GM18499 (cell line): ENCODE results near the gene GPR107.

Experiments
- ATAC-seq: cut with Tn5 transposase; IDR thresholded peaks from one replicate; pipeline ENCODE4 v1.9.1; 2021; ENCODE audit warnings: moderate number of reproducible peaks; ENCODE audit not compliant: insufficient read depth, unreplicated experiment

GPR107 gene

GRCh38 chr9:130175355-130175754 is 121.6 kb downstream of the GPR107 start:
- ATAC-seq, result no peak

DNA sequence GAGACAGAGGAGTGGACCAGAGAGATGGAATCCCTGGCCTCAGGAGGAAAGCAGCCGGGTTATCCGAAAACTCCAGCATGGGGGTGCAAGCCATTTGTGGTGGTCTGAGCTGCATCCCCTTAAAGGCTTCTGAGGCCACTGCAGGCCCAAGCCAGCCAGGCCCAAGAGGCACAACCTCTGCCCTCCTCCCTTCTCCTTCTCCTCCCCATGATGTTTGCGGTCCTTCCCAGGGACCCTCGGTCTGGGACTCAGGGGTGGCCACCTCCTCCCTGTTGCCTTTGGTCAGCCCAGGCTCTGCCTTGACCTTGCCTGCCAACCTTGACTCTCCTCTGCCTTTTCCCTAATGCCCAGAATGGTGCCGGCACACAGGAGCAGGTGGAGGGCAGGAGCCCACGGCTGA is 123.1 kb downstream of the GPR107 start:
- no peak for ATAC-seq

DNA sequence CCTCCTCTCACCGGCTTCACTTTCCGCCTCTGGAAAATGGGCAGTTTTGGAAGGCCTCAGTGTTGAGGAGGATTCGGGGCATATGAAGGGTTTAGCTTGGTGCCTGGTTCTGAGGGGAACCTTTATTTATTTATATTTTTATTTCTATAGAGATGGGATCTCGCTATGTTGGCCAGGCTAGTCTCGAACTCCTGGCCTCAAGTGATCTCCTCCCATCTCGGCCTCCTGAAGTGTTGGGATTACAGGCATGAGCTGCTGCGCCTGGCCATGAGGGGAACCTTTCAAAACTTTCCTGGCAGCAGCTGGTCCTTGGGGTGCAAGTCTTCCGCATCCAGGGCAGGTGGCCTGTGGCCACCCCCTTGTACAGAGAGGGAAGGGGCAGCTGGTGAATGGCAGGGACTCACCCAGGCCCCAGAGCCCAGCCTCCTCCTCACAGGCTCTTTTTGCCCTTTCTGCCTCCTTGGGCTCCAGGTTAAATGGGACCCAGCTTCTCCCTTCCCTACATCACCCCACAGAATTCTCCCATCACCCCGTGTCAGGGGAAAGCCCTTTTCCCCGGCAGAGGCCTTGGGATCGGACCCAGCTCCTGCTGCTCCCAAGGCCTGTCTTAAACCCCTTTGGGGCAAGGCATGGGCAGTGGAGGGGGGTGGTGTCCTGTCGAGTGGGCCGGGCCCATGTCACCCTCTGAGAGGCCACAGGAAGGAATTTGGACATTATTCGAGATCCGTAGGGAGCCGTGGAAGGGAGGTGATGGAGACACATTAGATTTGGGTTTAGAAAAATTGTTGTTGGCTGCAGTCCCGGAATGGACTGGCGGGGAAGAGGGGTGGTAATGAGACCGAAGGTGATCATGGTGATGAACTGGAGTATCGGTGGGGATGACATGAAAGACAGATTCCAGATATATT is 124.4 kb downstream of the GPR107 start:
- ATAC-seq, result no peak

DNA sequence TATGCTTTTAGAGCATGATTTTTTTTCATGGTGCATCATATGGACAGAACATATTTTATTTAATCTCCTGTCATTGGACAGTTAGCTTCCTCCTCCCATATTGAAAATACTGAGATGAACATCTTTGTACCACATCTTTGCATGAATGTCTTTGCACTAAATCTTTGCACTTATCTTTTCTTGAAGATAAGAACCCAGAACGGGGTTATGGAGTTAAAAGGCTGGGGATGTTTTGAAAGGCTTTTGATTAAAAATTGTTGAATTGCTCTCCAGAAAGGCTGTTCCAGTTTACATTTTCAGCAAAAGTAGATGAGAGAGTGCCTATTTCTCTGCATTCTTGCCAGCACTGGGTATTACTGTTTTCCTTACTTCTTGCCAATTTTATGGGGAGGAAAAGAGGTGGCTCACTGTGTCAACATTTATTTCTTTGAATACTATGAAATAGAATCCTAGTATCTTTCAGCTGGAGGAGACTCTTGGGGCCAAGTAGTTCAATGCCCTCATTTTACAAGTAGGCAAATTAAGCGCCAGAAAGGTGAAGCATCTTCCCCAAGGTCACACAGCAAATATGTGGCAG is 125.7 kb downstream of the GPR107 start:
- no peak for ATAC-seq

GRCh38 chr9:130180516-130180915 is 126.8 kb downstream of the GPR107 start:
- no peak for ATAC-seq

GRCh38 chr9:130181678-130182380 is 128.1 kb downstream of the GPR107 start:
- no peak for ATAC-seq

GRCh38 chr9:130182381-130182909 is 128.7 kb downstream of the GPR107 start:
- ATAC-seq, result no peak

DNA sequence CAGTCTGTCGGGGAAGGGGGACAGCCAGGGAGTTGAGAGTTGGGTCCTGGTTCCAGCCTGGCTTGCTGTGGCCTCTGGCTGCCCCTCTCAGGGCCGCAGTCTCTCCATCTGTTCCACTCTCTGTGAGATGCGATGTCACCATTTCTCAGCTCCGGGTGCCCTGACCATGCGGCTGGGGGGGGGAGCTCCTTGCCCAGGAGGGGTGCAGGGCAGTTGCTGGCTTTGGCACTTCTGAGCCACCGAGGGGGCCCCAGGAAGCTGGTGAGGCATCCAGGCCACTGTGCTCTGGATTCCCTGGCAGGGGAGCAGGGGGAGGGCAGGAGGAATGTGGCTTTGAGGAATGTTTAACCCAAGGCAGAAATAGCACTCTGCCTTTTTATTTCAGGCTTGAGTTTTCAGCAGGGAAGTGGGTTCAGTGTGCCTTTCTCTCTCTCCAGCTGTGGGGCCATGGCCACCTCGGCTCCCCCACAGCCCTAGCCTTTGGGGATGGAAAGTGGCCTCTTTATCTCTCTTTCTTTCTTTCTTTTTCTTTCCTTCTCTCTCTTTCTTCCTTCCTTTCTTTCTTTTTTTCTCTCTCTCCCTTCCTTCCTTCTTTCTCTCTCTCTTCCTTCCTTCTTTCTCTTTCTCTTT is 129.5 kb downstream of the GPR107 start:
- ATAC-seq, result no peak

- no peak for ATAC-seq
These were observed 131.3 kb downstream of the GPR107 start for GRCh38 chr9:130185017-130185416.

DNA sequence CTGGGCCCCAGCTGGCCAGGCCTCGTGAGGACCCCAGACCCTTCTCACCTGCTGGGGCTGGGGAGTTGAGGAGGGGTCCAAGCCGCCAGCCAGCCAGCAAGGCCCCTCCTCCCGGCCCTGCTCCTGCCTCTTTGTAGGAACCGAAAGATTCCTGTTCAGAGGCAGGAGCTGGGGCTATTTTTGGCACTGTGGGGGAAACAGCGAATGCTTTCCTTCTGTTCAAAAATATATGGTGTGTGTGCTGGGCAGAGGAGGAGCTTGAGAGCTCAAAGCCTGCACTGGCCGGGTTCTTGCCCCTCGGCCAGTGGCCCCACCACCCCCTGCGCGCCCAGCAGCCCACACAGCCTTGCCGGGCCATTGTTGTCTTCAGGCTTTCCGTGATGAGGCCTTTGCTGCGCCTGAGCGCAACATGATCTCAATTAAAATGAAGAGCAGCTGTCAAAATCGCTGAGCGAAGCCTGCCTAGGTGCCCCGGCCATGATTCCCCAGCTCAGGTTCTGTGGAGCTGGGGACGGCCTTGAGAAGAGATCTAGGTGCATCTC is 131.9 kb downstream of the GPR107 start:
- ATAC-seq, result no peak

GRCh38 chr9:130186051-130186450 is 132.3 kb downstream of the GPR107 start:
- ATAC-seq, result no peak

DNA sequence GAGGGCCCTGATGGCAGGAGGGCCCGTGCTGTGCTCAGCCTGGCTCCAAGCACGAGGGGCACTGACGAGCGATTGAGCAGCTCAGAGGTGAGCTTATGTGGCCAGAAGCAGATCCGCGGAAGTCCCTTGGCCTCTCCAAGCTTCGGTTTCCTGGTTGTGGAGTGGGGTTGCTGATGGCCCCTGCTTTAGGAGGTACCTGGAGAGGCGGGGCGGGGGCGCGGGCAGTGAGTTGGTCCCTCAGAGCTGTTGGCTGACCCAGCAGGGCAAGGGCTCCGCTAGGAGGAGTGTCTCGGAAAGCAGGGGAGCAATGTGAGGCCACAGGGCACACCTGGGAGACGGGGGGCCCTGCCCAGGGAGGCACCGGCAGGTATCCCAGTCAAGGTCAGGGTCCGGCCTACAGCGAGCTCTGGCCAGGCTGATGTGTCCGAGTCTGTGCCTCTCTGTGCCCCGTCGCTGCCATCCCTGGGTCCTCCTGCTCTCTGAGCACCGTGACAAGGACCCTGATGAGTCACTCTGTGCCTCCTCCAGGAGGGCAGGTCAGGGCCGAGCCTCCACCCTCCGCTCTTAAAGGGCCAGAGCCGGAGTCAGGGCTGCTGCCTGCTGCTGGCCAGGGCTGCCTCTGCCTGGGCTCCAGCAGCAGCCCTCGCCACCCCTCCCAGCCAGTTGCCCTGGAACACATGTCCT is 133.3 kb downstream of the GPR107 start:
- no peak for ATAC-seq

- no peak for ATAC-seq
These were observed 133.8 kb downstream of the GPR107 start for GRCh38 chr9:130187523-130187846.

DNA sequence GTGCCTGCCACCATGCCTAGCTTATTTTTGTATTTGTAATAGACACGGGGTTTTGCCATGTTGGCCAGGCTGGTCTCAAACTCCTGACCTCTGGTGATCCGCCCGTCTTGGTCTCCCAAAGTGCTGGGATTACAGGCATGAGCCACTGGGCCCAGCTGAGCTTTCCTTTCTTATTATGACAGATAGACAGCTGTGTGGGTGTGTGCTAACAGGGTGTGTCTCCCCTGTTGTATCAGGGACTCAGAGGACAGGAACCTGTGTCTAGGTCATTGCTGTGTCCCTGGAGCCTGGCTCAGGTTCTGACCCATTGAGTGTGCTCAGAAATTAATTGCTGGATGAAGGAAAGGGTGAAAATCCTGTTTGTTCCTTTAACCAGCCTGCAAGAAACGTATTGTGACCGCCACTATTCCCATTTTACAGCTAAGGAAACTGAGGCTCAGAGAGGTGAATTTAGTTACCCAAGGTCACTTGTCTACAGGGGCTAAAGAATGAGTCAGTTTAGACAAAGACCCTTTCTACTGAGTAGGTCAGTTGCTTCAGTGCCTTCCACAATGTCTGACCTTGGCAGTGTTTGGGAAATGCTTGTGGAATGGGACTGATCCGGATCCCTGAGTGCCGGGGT is 135.3 kb downstream of the GPR107 start:
- ATAC-seq, result no peak
